GM23338 (cell line): ENCODE data around the gene EID2.

Experiments used
- EZH2phosphoT487 ChIP-seq: fragments of 200-600 bp; sonication (generic); IDR thresholded peaks from one replicate; pipeline ENCODE4 v1.8.1; 2018; ENCODE audit warnings: antibody characterized with exemption; ENCODE audit not compliant: unreplicated experiment
- POLR2AphosphoS5 ChIP-seq: IDR thresholded peaks from 2 replicates; pipeline ENCODE4 v1.6.1; 2016; ENCODE audit warnings: antibody characterized with exemption, low read depth
- ZNF114 ChIP-seq: fragments of 250-450 bp; sonication (Bioruptor Pico); IDR thresholded peaks from 2 replicates; pipeline ENCODE4 v1.5.0; 2020; ENCODE audit warnings: mild to moderate bottlenecking, moderate library complexity
- TF ChIP-seq, protein P1 (sequence below), 2 experiments: fragments of 200-600 bp in 1 of 2; sonication (generic) in 1 of 2; conservative IDR thresholded peaks; 2 replicates each; pipeline versions ENCODE4 v1.5.1 to v1.6.1; 2016 to 2017; ENCODE audit warnings: antibody characterized with exemption in 2 of 2, low read depth in 2 of 2, mild to moderate bottlenecking in 2 of 2, moderate library complexity in 1 of 2
- TF ChIP-seq, protein P2 (sequence below): IDR thresholded peaks from one replicate; pipeline ENCODE4 v1.6.1; 2018; ENCODE audit warnings: antibody characterized with exemption; ENCODE audit not compliant: unreplicated experiment

DNA sequence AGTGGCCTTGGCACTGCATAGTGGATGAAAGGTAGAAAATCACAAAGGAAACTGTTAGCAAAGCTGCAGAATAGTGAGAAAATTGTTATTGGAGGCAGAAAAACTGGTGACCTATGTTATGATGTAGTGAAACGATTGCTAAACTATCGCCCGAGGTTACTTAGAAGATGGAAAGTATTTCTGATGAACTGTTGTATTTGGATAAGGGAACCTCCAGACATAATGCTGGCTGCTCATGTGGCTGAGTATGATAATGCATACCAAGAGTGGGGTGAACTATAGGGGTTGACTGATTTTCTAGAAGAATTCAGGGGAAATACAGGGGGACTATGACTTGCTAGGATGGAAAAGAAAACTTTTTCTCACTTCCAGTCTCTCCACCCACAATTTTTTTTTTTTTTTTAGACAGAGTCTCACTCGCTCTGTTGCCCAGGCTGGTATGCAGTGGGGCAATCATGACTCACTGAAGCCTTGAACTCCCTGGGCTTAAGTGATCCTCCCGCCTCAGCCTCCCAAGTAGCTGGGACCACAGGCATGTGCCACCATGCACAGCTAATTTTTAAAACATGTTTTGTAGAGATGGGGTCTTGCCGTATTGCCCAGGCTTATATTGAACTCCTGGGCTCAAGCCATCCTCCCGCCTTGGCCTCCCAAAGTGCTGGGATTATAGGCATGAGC, 4.4 kb upstream of the EID2 start:
- TF ChIP-seq, protein P1, sequence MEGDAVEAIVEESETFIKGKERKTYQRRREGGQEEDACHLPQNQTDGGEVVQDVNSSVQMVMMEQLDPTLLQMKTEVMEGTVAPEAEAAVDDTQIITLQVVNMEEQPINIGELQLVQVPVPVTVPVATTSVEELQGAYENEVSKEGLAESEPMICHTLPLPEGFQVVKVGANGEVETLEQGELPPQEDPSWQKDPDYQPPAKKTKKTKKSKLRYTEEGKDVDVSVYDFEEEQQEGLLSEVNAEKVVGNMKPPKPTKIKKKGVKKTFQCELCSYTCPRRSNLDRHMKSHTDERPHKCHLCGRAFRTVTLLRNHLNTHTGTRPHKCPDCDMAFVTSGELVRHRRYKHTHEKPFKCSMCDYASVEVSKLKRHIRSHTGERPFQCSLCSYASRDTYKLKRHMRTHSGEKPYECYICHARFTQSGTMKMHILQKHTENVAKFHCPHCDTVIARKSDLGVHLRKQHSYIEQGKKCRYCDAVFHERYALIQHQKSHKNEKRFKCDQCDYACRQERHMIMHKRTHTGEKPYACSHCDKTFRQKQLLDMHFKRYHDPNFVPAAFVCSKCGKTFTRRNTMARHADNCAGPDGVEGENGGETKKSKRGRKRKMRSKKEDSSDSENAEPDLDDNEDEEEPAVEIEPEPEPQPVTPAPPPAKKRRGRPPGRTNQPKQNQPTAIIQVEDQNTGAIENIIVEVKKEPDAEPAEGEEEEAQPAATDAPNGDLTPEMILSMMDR (conservative IDR thresholded peaks at IDR 0.05; ENCODE audit: low read depth in 2 of 2), result no peak
- TF ChIP-seq EZH2phosphoT487 (no peak), ZNF114 (CRISPR knock-in tag) (no peak), POLR2AphosphoS5 (no peak)
- TF ChIP-seq, protein P2, sequence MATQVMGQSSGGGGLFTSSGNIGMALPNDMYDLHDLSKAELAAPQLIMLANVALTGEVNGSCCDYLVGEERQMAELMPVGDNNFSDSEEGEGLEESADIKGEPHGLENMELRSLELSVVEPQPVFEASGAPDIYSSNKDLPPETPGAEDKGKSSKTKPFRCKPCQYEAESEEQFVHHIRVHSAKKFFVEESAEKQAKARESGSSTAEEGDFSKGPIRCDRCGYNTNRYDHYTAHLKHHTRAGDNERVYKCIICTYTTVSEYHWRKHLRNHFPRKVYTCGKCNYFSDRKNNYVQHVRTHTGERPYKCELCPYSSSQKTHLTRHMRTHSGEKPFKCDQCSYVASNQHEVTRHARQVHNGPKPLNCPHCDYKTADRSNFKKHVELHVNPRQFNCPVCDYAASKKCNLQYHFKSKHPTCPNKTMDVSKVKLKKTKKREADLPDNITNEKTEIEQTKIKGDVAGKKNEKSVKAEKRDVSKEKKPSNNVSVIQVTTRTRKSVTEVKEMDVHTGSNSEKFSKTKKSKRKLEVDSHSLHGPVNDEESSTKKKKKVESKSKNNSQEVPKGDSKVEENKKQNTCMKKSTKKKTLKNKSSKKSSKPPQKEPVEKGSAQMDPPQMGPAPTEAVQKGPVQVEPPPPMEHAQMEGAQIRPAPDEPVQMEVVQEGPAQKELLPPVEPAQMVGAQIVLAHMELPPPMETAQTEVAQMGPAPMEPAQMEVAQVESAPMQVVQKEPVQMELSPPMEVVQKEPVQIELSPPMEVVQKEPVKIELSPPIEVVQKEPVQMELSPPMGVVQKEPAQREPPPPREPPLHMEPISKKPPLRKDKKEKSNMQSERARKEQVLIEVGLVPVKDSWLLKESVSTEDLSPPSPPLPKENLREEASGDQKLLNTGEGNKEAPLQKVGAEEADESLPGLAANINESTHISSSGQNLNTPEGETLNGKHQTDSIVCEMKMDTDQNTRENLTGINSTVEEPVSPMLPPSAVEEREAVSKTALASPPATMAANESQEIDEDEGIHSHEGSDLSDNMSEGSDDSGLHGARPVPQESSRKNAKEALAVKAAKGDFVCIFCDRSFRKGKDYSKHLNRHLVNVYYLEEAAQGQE, result no peak
